Breast epithelium (tissue), 4 donors: ENCODE results near the gene KCNMB2. TPM values are rescaled to one million over a fixed set of nuclear protein-coding genes. Genes with fewer than 3 reads are reported as not detected.

Source experiments
- DNase-seq, 2 donors: peaks; one replicate each; pipeline ENCODE4 v3.0.0-alpha.2; 2019; ENCODE audit warnings: low spot score in 2 of 2
- H3K27ac ChIP-seq, 2 donors: fragments of 200-600 bp; sonication (generic) in 1 of 2; one replicate each; pipeline ENCODE4 v1.5.1; 2016 to 2019; ENCODE audit warnings: mild to moderate bottlenecking in 1 of 2
- H3K27me3 ChIP-seq, 2 donors: fragments of 200-600 bp; sonication (generic) in 1 of 2; one replicate each; pipeline versions ENCODE4 v1.5.1 to v1.6.0; 2017 to 2019; ENCODE audit warnings: control low read depth in 1 of 2, mild to moderate bottlenecking in 1 of 2
- H3K36me3 ChIP-seq: fragments of 200-600 bp; one replicate; pipeline ENCODE4 v1.5.1; 2019
- H3K4me1 ChIP-seq, 2 donors: fragments of 200-600 bp; sonication (generic); one replicate each; pipeline ENCODE4 v1.5.1; 2016 to 2019; ENCODE audit warnings: control low read depth in 1 of 2
- H3K4me3 ChIP-seq, 3 donors: fragments of 200-600 bp; sonication (generic); 1 replicate in 2 of 3; 2 replicates in 1 of 3; pipeline ENCODE4 v1.5.1; 2016 to 2019; ENCODE audit warnings: mild to moderate bottlenecking in 3 of 3, moderate library complexity in 2 of 3
- H3K9me3 ChIP-seq, 2 donors: fragments of 200-600 bp; sonication (generic) in 1 of 2; one replicate each; pipeline ENCODE4 v1.5.1; 2016 to 2019; ENCODE audit warnings: control low read depth in 1 of 2
- POLR2A ChIP-seq: fragments of 450-650 bp; IDR thresholded peaks from one replicate; pipeline ENCODE4 v1.6.1; 2016; ENCODE audit warnings: antibody characterized with exemption, mild to moderate bottlenecking, moderate library complexity
- POLR2AphosphoS5 ChIP-seq, 3 donors: sonication (generic); formaldehyde crosslinking; IDR thresholded peaks; one replicate each; pipeline ENCODE4 v1.6.1; 2017; ENCODE audit warnings: antibody characterized with exemption in 3 of 3
- intact Hi-C: fragments of 100-400 bp; cut with DNase I; formaldehyde crosslinking; loops from one replicate; pipeline ENCODE4 v1.15.1; 2023; ENCODE audit warnings: low total_unique reads
- total RNA-seq, 3 donors: library from RNA; depleted of rRNA; stranded (reverse); fragments of >200 nt; gene quantifications; one replicate each; pipeline ENCODE4 v1.1.0, GENCODE V29; 2016
- TF ChIP-seq, protein P1 (sequence below), 3 donors: fragments of 450-650 bp; IDR thresholded peaks; one replicate each; pipeline ENCODE4 v1.5.1; 2016 to 2017; ENCODE audit warnings: antibody characterized with exemption in 3 of 3, mild to moderate bottlenecking in 3 of 3, moderate library complexity in 3 of 3

The KCNMB2 gene
- total RNA-seq, 3 donors from 2014 or later, result 0.59 TPM; not detected in 2

DNA sequence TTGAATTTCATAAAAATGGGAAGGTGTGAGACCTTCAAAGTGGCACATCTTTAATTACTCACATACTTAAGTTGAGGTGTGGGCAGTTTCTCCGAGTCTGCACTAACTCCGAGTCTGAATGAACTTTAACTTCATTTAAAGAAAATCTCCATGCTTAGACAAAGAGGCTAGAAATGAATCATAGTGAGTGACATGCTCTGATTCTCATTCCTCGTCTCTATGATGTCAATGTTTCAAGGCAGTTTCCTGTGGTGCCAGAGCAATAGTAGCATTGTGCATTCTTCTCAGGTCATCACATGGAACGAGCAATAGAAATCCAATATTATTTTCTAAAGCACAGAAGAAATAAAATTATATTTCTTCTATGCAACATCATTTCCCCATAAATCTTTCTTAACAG is 224.8 kb downstream of the KCNMB2 start:
- H3K9me3 ChIP-seq, result no peaks in the 10 kb centered on the region
- TF ChIP-seq POLR2A, result no peak
- no peak for TF ChIP-seq POLR2AphosphoS5 (IDR thresholded peaks at IDR 0.05)
- TF ChIP-seq, protein P1, sequence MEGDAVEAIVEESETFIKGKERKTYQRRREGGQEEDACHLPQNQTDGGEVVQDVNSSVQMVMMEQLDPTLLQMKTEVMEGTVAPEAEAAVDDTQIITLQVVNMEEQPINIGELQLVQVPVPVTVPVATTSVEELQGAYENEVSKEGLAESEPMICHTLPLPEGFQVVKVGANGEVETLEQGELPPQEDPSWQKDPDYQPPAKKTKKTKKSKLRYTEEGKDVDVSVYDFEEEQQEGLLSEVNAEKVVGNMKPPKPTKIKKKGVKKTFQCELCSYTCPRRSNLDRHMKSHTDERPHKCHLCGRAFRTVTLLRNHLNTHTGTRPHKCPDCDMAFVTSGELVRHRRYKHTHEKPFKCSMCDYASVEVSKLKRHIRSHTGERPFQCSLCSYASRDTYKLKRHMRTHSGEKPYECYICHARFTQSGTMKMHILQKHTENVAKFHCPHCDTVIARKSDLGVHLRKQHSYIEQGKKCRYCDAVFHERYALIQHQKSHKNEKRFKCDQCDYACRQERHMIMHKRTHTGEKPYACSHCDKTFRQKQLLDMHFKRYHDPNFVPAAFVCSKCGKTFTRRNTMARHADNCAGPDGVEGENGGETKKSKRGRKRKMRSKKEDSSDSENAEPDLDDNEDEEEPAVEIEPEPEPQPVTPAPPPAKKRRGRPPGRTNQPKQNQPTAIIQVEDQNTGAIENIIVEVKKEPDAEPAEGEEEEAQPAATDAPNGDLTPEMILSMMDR (IDR thresholded peaks at IDR 0.05), result no peak
- intact Hi-C loops, result no loop called here
- no peak for DNase-seq
- no peak overlapping the region for H3K27ac ChIP-seq
- no peaks in the 10 kb centered on the region for H3K4me1 ChIP-seq
- H3K36me3 ChIP-seq, result no peaks in the 10 kb centered on the region
- no peak overlapping the region for H3K4me3 ChIP-seq
- H3K27me3 ChIP-seq, result no peaks in the 10 kb centered on the region

DNA sequence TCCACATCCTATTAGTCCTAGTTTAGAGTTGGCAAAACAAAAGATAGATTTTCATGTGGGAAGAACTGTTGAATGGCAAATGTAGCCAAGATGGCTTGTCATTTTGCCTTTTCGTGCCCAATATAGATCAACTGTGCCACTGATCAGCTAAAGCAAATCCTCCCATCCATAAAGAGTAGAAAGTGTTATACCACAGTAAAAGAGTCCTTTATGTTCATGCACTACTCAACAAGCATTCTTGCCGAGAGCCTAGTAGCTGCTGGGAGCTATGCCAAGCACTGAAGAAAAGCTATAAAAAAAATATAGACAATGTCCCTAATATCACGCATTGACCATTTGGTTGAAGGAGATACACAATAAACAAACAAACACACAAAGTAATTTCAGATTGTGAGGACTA is 225.2 kb downstream of the KCNMB2 start:
- H3K27ac ChIP-seq, result no peak overlapping the region
- no peaks in the 10 kb centered on the region for H3K27me3 ChIP-seq
- no peak overlapping the region for H3K4me3 ChIP-seq
- TF ChIP-seq, protein P1 (IDR thresholded peaks at IDR 0.05), result no peak
- TF ChIP-seq POLR2A (no peak), POLR2AphosphoS5 (IDR thresholded peaks at IDR 0.05) (no peak)
- intact Hi-C loops, result no loop called here
- no peaks in the 10 kb centered on the region for H3K4me1 ChIP-seq
- H3K36me3 ChIP-seq, result no peaks in the 10 kb centered on the region
- no peak for DNase-seq
- H3K9me3 ChIP-seq, result no peaks in the 10 kb centered on the region

DNA sequence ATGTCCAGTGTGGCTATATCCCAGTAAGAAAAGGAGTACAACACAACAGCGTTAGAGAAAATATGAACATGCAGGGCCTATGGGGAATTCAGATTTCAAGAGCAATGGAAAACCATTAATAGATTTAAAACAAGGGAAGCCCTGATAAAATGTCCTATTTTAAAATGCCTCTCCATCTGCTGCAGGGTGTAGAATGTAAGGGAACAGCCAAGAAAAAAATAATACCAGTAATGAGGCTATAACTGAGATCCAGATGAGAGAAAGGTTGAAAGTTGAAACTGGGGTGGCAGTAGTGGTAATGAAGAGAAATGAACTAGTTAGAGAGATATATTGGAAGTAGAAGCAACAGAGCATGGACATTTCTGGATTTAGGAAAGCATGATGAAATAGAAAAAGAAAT is 226.1 kb downstream of the KCNMB2 start:
- intact Hi-C loops, result no loop called here

DNA sequence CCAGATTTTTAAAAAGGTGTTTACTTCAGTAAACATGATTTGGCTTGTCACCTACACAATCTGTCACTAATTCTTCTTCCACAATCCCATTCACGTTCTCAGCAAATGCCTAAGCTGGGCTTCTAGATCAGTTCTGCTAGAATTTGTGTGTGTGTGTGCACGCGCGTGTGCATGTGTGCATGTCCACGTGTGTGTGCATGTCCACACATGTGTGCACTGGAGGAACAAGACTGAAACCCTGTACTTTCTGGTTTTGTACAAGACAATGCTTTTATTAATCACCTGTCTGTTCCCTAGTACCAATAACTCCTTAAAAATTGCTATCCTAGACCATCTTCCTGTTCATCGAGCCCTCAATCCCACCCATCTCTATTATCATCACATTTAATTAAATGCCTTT is 229.2 kb downstream of the KCNMB2 start:
- DNase-seq, result no peak
- TF ChIP-seq POLR2AphosphoS5 (IDR thresholded peaks at IDR 0.05) (no peak), POLR2A (no peak)
- TF ChIP-seq, protein P1 (IDR thresholded peaks at IDR 0.05), result no peak

More for the DNA sequence above, 226.1 kb downstream of the KCNMB2 start:
- DNase-seq, result no peak
- no peaks in the 10 kb centered on the region for H3K4me1 ChIP-seq
- H3K4me3 ChIP-seq, result no peak overlapping the region
- TF ChIP-seq POLR2AphosphoS5 (IDR thresholded peaks at IDR 0.05) (no peak), POLR2A (no peak)
- TF ChIP-seq, protein P1 (IDR thresholded peaks at IDR 0.05), result no peak
- no peak overlapping the region for H3K27ac ChIP-seq
- no peaks in the 10 kb centered on the region for H3K9me3 ChIP-seq
- H3K36me3 ChIP-seq, result no peaks in the 10 kb centered on the region
- no peaks in the 10 kb centered on the region for H3K27me3 ChIP-seq

DNA sequence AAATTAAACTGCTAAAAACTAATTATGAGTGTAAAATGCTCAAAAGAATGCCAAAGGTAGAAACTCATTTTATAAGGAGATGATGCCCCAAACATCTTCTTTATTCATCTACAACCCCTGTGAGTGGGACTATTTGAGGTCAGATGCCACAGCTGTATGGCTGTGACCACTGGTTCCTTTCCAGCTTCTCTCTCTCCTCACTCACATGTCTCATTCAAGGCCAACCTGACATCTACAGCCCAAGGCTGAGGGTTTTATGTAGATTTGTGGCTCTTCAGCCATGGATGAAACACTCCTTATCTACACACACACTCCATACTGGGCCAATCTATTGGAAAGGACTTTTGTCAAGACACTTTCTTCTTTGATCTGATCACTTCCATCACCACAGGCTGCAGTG is 231.3 kb downstream of the KCNMB2 start:
- TF ChIP-seq, protein P1 (IDR thresholded peaks at IDR 0.05), result no peak
- no peak for TF ChIP-seq POLR2A
- TF ChIP-seq POLR2AphosphoS5 (IDR thresholded peaks at IDR 0.05), result no peak
- H3K36me3 ChIP-seq, result no peaks in the 10 kb centered on the region
- H3K9me3 ChIP-seq, result no peaks in the 10 kb centered on the region
- DNase-seq, result no peak
- no peak overlapping the region for H3K27ac ChIP-seq
- no peaks in the 10 kb centered on the region for H3K4me1 ChIP-seq
- intact Hi-C loops, result no loop called here
- no peak overlapping the region for H3K4me3 ChIP-seq
- no peaks in the 10 kb centered on the region for H3K27me3 ChIP-seq

More for the DNA sequence above, 229.2 kb downstream of the KCNMB2 start:
- Histone ChIP-seq H3K36me3 (no peaks in the 10 kb centered on the region), H3K4me1 (no peaks in the 10 kb centered on the region), H3K4me3 (no peak overlapping the region), H3K27ac (no peak overlapping the region), H3K27me3 (no peaks in the 10 kb centered on the region), H3K9me3 (no peaks in the 10 kb centered on the region)
- intact Hi-C loops, result no loop called here
